Measurements from ENCODE around the gene AOC1.

The AOC1 gene

DNA sequence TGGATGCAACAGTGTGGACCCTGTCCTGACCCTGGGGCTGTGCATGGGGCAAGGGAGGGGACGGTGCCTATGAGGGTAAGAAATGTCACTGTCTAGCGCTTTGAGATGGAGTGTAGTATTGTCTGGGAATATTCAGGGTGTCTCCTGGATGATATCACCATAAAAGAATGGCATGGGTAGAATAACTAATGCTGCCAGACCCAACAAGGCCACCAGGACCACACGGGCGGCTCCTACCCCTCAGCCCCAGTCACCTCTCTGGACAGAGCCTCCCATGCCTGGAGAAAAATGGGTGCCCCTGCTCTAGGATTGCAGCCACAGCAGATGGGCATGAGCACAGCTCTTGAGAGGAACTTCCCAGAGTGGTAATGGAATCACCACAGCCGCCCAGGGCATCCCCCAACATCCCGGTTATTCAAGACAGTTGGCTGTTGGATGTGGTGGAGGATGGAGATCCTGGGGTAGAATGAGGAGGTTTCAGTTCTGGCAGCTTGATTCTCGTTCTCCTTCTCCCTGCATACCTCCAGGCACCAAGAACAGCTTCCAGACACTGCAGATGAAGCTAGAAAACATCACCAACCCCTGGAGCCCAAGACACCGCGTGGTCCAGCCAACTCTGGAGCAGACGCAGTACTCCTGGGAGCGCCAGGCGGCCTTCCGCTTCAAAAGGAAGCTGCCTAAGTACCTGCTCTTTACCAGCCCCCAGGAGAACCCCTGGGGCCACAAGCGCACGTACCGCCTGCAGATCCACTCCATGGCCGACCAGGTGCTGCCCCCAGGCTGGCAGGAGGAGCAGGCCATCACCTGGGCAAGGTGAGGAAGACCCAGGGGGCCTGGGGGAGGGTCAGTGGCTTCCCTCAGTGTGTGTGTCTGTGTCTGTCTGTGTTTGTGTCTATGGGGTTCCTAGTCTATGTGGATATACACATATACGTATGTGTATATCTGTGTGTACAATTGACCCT is 6.2 kb downstream of the AOC1 start:
- DNase-seq = no peak

DNA sequence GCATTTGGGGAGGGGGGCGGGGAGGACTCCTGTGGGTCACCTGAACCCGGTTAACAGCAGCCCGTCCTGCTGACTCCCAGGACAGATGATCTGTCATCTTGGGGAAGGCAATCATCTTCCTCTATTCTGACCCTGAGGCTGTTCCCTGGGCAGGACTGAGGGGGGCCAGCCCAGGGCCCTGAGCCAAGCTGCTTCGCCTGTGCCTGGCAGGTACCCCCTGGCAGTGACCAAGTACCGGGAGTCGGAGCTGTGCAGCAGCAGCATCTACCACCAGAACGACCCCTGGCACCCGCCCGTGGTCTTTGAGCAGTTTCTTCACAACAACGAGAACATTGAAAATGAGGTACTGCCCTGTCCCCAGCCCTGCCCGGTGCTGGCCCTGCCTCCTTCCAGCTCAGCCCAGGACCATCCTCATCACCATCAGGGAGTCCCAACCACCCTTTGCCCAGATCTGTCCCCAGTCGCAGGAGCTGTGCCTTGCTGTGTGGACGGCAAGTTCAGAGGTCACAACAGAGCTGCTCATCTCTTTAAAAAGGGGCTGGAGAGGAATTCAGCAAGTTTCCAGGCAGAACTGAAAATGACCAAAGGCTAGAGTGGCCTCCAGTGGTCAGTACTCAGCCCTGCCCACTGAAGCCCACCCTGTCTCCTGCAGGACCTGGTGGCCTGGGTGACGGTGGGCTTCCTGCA is 8.1 kb downstream of the AOC1 start:
- DNase-seq = no peak

DNA sequence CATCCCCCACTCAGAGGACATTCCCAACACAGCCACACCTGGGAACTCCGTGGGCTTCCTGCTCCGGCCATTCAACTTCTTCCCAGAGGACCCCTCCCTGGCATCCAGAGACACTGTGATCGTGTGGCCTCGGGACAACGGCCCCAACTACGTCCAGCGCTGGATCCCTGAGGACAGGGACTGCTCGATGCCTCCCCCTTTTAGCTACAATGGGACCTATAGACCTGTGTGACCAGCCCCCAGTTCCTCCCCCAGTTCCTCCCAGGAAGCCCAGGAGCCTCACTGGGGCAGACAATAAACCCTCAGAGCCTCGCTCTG is 8.6 kb downstream of the AOC1 start:
- DNase-seq = no peak

DNA sequence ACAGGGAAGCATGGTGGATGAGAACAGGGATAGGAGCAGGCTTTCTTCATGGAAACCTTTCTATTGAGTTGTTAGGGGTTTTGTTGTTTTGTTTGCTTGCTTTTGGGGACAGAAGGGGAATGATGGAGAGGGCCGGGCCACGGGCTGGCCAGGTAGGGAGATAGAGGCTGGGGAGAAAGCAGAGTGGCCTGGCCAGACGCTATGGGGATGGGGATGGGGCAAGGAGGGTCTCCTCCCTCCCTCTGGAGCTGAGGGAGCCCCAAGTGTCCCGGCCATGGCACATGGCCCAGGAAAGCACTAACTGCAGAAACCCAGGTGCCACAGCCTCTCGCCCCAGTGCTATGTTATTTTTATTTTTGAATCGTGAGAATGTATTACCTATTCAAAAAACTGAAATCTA is 10.0 kb downstream of the AOC1 start:
- DNase-seq = no peak

DNA sequence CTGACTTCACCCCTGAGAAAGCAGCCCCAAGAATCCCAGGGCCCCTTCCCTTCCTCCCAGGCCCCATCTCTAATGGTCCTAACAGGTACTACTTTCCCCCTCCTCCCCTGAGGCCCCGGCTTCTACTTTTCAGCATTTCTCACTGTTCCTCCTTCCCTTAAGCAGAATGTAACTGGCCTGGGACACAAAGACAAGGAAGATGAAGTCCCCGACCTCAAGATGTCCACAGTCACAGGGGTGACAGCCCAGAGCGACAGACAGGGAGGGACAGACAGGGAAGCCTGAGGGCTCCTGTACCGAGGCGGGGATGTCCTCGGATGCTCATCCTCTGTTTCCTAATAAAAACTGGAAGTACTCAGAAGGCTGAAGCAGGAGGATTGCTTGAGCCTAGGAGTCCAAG is 11.6 kb downstream of the AOC1 start:
- DNase-seq = no peak

DNA sequence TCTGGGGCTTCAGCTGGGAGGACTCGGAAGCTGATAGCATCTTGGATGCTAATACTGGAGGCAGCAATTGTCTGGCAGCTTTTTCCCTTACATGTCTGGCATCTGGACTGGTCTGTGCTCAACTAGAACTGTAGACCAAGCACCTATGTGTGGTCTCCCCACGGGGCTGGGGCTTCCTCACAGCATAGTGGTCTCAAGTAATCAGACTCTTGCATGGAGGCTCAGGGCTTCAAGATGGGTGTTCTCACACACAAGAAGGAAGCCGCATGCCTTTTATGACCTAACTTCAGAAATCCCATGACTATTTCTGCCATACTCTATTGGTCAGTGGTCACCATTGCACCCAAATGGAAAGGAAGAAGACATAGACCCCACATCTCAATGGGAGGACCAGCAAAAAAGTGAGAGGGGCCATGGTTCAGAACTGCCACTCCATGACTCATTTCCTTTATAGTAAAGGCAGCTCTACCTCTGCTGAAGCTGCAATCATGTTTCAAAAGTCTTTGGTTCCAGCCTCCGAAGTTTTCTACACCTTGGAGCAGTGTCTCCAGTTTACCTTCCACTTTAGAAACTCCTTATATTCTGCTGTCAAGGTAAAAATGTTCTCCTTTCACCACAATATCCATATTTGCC is 14.7 kb downstream of the AOC1 start:
- DNase-seq = no peak

DNA sequence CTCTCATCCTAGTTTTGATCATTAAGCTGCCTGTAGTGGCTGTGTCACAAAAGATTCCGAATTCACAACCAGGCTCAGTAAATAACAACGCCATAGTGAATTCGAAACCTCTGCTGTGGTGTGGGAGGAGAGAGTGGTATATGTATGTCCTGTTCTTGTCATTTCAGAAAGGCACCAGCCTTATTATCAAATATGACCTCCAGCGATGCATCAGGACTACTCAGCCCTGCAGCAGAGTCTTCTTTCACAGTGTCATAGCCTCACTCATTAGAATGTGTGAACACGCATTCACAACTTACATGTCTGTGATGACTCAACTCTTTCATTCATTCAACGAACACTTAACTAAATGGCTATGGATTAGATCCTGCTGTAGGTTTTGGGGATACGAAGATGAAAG is 15.3 kb downstream of the AOC1 start:
- DNase-seq = no peak

DNA sequence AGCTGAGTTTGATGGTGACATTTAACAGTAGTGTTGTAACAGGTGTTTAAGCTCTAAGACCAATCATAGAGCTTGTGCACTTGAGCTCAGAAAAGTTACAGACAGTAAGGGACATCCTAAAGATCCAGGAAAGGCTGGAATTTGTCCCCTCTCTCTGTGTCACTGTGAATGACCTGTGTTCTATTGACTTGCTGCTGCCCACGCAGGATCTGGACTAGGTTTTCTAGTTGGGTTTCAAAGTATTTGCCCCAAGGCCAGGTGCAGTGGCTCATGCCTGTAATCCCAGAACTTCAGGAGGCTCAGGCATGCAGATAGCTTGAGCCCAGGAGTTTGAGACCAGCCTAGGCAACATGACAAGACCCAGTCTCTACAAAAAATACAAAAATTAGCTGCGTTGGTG is 17.1 kb downstream of the AOC1 start:
- DNase-seq = no peak

DNA sequence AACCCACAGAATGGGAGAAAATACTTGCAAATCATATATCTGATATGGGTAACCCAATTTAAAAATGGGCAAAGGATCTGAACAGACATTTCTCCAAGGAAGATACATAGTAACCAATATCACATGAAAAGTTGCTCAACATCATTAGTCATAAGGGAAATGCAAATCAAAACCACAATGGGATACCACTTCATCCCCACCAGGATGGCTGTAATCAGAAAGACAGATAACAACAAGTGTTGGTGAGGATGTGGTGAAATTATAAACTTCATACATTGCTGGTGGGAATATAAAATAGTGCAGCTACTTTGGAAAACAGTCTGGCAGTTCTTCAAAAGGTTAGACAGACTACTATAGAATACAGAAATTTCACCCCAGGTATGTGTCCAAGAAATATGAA is 19.3 kb downstream of the AOC1 start:
- no peak for DNase-seq

DNA sequence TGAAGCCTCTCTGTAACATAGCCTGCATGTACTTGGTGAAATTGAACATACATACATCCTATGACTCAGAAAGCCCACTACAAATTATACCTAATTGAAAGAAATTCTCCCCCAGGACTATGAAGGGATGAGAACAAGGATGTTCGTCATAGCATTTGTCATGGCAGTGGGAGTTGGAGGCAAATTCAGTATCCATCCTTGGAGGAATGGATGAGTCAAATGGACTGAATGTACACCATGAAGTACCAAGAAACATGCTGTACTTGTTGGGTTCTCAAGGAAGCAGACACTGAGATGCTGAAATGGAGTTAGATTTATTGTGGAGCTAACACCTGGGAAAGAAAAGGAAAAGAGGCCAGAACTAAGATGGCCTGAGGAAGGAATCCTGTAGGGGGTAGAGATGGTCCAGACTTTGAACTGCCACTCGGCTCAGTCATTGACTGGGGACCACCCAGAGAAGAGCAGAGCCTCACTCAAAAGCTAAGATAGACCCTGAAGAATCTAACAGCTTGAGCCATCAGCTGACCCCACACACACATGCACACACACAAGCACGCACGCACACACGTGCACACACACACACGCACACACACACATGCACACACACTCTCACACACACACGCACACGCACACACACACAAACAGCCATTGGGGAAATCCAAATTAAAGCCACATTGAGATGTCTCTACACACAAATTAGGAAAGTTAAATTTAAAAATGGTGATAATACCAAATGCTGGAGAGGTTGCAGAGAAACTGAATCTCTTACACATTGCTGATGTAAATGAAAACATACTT is 22.3 kb downstream of the AOC1 start:
- no peak for DNase-seq

DNA sequence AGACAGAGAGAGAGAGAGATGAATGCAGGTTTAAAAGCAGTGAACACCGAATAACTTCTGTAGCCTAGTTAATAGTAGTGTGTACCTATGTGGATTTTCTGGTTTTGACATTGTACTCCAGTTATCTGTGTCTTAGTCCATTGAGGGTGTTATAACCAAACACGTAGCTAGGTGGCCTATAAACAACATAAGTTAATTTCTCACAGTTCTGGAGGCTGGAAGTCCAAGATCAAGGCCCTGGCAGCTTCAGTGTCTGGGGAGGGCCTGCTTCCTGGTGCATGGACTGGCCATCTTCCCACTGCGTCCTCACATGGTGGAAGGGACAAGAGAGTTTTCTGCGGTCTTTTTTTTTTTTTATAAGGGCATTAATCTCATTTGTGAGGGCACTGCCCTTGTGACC is 23.5 kb downstream of the AOC1 start:
- DNase-seq = no peak

DNA sequence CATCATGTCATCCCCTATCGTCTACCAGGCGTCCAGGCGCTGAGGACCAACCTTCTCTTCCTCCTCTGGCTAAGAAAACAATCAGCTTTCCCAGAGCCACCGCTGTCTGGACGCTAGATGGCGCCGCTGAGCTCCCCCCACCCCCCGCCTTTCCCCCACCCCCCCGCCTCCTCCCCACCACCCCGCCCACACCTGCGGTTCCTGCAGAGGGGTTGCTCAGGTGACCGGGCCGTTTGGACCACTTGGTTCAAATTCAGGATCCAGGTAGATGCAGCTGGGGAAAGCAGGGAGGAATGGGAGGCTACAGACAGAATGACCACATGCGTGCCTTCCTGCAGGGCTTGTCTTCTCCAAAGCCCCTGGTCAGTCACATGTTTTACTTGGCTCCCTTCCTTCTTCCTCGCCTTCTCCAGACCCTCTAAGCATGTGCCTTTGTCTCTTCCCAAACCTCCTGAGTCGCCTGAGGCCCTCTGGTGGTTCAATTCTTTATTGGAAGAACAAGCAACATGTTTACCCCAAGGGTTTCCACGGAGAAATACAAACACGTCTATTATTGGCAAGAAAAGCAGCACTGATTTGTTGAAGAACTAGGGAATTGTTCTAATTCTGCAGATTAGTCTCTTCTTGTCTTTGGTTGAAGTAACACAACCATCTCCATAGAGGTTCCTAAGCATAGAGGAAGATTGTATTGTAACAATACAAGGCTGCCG is 24.7 kb downstream of the AOC1 start:
- DNase-seq = peak; percentile 66

DNA sequence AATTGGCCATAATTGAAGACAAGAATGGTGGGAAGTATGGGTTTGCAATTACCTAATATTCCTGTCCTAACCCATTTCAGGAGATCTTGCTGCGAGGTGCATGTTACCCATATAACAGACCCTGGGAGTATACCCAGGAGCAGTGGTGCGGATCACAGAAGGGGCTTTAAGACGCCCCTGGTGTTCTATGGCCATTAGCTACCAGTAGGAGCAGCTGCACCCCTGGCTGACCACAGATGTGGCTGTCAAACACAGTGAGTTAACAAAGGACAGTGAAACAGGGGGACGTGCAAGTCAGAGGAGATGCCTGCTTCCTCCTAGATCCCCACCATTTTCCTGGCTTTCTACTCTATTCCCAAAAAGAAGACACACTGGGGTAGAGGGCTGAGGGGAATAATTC is 25.2 kb downstream of the AOC1 start:
- no peak for DNase-seq

DNA sequence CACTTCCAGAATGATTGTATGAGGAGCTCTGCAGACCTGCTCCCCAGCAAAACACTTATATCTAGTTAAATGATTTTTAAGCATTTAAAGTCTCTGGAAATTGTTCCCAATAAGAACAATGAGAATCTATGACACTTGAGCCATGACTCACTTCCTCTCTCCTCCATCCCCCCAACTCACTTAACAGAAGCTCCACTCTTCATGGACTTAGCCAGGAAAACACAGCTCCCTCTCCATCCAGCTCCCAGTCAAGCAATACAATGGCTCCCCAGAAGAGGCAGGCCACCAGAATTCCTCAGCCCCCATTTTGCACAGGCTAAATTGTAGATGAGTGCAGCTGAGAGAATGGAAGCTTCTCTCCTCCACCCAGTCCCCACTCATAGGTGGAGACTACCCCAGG is 27.0 kb downstream of the AOC1 start:
- peak; percentile 19 for DNase-seq

DNA sequence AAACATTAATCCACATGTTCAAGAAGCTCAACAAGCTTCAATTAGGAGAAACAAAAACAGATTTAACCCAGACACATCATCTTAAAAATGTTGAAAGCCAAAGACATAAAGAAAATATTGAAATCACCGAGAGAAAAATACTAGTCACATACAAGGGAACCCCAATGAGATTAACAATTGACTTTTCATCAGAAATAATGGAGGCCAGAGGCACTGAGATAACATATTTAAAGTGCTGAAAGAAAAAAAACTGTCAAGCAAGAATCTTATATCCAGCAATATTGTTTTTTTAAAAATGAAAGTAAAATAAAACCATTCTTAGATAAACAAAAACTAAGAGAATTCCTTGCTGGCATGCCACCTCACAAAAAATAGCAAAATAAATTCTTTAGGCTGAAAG is 28.9 kb downstream of the AOC1 start:
- DNase-seq = no peak

DNA sequence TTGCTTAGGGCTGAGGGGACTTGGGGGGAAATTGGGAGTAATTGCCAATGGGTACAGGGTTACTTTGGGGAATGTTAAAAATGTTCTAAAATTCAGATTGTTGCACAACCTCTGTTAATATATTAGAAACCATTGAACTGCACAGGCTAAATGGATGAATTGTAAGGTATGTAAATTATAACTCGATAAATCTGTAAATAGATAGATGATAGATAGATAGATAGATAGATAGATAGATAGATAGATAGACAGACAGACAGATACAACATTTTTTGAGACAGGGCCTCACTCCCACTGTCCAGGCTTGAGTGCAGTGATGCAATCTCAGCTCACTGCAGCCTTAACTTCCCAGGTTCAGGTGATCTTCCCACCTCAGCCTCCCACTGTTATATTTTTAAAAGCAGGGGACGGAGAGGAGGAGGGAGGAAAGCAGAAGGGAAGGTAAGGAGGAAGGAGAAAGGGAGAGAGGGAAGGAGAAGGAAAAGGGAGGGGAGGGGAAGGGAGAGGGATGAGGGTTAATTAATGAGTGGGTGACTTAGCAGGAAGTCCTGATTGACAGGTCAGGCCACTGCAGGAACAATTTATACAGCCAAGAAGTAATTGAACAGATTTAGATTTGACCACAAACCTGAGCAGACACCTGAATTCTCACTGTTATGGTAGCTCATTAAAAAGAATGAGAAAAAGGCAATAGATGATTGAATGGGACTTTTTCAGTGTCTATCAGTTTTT is 38.7 kb downstream of the AOC1 start:
- no peak for DNase-seq

DNA sequence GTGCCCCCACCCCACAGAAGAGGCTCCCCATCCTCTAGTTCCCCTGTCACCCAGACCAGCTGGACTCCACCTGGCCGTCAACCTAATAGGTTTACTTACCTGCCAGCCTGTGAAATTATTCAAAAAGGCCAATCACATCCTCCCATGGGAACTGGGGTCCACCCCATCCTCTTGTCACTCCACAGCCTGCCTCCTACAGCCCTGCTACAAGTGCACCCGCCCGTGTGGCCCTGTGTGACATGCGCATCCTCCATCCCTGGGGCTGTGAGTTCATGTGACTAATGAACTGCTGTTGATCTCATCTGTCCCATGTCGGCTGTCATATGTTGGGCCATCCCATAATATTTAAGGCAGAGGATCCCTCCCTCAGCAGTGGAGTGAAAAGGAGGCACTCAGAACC is 39.4 kb downstream of the AOC1 start:
- no peak for DNase-seq

DNA sequence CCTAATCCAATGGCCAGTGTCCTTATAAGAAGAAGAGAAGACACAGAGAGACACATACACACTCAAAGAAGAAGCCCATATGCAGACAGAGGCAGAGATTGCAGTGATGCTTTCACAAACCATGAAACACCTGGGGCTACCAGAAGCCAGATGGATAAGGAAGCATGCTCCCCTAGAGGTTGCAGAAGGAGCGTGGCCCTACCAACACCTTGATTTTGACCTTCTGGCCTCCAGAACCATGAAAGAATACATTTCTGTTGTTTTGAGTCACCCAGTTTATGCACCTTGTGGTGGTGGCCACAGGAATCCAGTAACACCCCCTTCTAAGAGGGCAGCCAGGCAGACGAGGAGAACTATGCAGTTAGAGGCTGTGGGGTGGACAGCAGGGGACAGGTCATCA is 43.5 kb downstream of the AOC1 start:
- no peak for DNase-seq

DNA sequence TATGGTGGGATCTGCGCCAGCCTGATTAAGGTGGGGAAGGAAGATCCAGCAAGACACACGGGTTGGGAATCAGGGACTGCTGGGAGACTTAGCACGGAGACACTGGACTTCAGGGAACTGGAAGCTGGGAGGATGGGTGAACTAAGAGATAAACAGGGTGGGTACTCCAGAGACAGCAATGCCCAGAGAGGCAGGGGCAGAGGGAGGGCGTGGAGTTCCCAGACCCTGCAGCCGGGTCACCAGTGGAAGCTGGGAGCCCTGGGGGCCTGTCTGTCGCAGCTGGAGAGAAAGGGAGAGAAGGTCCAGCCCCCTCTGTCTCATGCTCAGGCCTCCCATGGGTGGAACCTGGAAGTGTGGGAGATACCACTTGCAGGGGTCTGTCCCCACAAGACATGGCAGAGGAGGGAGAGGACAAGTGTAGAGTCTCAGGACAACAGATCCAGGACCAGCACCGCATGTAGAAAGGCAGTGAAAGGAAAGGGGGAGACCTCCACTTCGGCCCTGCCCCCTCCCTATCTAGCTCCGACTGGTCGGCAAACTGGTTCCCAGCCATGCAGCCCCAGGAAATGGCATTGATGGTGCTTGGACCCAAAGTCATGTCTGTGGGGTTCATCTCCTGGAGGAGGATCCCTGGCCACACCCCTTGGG is 44.4 kb downstream of the AOC1 start:
- no peak for DNase-seq

DNA sequence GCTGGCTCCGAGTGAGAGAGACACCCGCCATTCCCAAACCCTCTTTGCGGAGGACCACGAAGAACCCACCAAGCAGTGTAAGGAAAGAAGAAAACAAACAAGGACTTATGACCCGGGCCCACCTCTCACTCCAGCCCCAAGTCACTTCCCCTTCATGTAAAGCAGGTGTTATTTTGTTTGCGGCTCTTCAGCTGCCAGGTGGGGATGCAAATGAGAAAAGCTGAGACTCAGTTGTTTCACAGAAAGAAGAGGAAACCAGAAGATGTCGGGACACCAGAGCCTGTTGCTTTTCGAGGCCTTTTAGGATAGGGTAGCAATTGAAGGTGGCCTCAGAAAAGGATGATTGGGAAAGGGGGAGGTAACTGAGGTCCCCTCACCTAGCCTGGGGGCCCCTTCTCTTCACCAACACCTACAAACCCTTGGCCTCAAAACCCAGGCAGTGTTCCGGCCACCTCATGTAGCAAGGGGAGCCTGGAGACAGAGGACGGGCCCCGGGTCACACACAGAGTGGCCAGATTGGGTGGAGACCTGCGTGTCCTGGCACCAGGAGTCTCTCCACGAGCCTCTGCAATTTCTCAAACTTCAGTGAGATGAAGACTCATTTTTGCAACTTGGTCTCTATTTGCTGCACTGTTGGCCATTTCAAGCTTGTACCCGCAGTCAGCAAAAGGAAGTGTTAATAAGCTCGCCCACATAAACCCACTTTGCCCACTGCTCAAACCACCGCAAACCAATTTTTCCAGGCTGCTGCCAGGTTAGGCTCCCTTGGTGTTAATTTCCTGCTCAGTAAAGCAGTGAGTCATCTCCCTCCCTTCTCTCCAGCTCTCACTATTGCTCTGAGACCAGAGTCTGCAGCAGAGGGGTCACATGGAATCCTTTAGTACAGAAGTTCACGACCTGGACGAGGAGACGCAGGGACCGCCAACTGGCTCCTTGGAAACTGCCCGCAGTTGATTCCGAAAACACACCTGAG is 45.5 kb downstream of the AOC1 start:
- DNase-seq = no peak
